SJSA1 (cell line): ENCODE results near the gene COBL. TPM values are rescaled to one million over a fixed set of nuclear protein-coding genes. Genes with fewer than 3 reads are reported as not detected.

Source experiments
- DNase-seq, 2 experiments: peaks; one replicate each; pipeline ENCODE4 v3.0.0-alpha.2; 2015 to 2020; ENCODE audit warnings: low spot score in 2 of 2, low read depth in 1 of 2
- H3K27ac ChIP-seq: fragments of 250-450 bp; sonication (Bioruptor Pico); 2 replicates; pipeline ENCODE4 v1.5.1; 2020; ENCODE audit warnings: mild to moderate bottlenecking, moderate library complexity
- H3K27me3 ChIP-seq: fragments of 250-450 bp; sonication (Bioruptor Pico); replicated peaks from 2 replicates; pipeline ENCODE4 v1.5.1; 2020; ENCODE audit warnings: mild to moderate bottlenecking, moderate library complexity
- H3K36me3 ChIP-seq: fragments of 250-450 bp; sonication (Bioruptor Pico); 2 replicates; pipeline ENCODE4 v1.5.1; 2020; ENCODE audit warnings: mild to moderate bottlenecking
- H3K4me1 ChIP-seq: fragments of 250-450 bp; sonication (Bioruptor Pico); replicated peaks from 2 replicates; pipeline ENCODE4 v1.6.1; 2021; ENCODE audit warnings: mild to moderate bottlenecking
- H3K4me3 ChIP-seq: fragments of 250-450 bp; sonication (Bioruptor Pico); 2 replicates; pipeline ENCODE4 v1.5.1; 2020; ENCODE audit warnings: mild to moderate bottlenecking
- H3K9me3 ChIP-seq: fragments of 250-450 bp; sonication (Bioruptor Pico); replicated peaks from 2 replicates; pipeline ENCODE4 v1.5.1; 2020; ENCODE audit warnings: mild to moderate bottlenecking
- total RNA-seq: library from RNA; depleted of rRNA; stranded (reverse); fragments of >200 nt; shearing (Covaris generic); gene quantifications from 2 replicates; pipeline ENCODE4 v1.2.3, GENCODE V29; 2014

The COBL gene
- total RNA-seq, 1 experiment from 2014 or later: not detected

GRCh38 chr7:51304729-51305128, 11.9 kb downstream of the COBL start:
- Histone ChIP-seq H3K36me3 (no peaks in the 10 kb centered on the region), H3K4me1 (no peaks in the 10 kb centered on the region), H3K4me3 (no peak overlapping the region), H3K27ac (no peak overlapping the region), H3K27me3 (no peaks in the 10 kb centered on the region), H3K9me3 (no peaks in the 10 kb centered on the region)
- DNase-seq: no peak

- Histone ChIP-seq H3K9me3 (no peaks in the 10 kb centered on the region), H3K27me3 (no peaks in the 10 kb centered on the region), H3K4me3 (no peak overlapping the region), H3K27ac (no peak overlapping the region), H3K36me3 (no peaks in the 10 kb centered on the region), H3K4me1 (no peaks in the 10 kb centered on the region)
- DNase-seq: no peak
Measured at GRCh38 chr7:51303142-51303525, 13.5 kb downstream of the COBL start.

- H3K27me3 ChIP-seq: no peaks in the 10 kb centered on the region
- no peaks in the 10 kb centered on the region for H3K36me3 ChIP-seq
- no peaks in the 10 kb centered on the region for H3K9me3 ChIP-seq
- H3K27ac ChIP-seq: no peak overlapping the region
- no peaks in the 10 kb centered on the region for H3K4me1 ChIP-seq
- no peak for DNase-seq
- no peak overlapping the region for H3K4me3 ChIP-seq
Measured at GRCh38 chr7:51301806-51302205, 14.8 kb downstream of the COBL start.

- Histone ChIP-seq H3K36me3 (no peaks in the 10 kb centered on the region), H3K4me3 (no peak overlapping the region), H3K27me3 (no peaks in the 10 kb centered on the region), H3K27ac (no peak overlapping the region), H3K4me1 (no peaks in the 10 kb centered on the region), H3K9me3 (no peaks in the 10 kb centered on the region)
- DNase-seq: no peak
Measured at GRCh38 chr7:51300762-51301674, 15.6 kb downstream of the COBL start.

- Histone ChIP-seq H3K36me3 (no peaks in the 10 kb centered on the region), H3K9me3 (no peaks in the 10 kb centered on the region), H3K4me3 (no peak overlapping the region), H3K27ac (no peak overlapping the region), H3K27me3 (no peaks in the 10 kb centered on the region), H3K4me1 (no peaks in the 10 kb centered on the region)
- DNase-seq: no peak
Measured at GRCh38 chr7:51299391-51300133, 17.0 kb downstream of the COBL start.

- DNase-seq: no peak
- H3K27me3 ChIP-seq: no peaks in the 10 kb centered on the region
- no peak overlapping the region for H3K4me3 ChIP-seq
- no peaks in the 10 kb centered on the region for H3K9me3 ChIP-seq
- H3K27ac ChIP-seq: no peak overlapping the region
- no peaks in the 10 kb centered on the region for H3K36me3 ChIP-seq
- no peaks in the 10 kb centered on the region for H3K4me1 ChIP-seq
Measured at GRCh38 chr7:51298912-51299311, 17.7 kb downstream of the COBL start.

- no peaks in the 10 kb centered on the region for H3K9me3 ChIP-seq
- DNase-seq: no peak
- no peak overlapping the region for H3K4me3 ChIP-seq
- H3K27me3 ChIP-seq: no peaks in the 10 kb centered on the region
- H3K27ac ChIP-seq: no peak overlapping the region
- H3K36me3 ChIP-seq: no peaks in the 10 kb centered on the region
- H3K4me1 ChIP-seq: no peaks in the 10 kb centered on the region
Measured at GRCh38 chr7:51297986-51298385, 18.6 kb downstream of the COBL start.

- H3K27me3 ChIP-seq: no peaks in the 10 kb centered on the region
- no peak overlapping the region for H3K4me3 ChIP-seq
- no peak overlapping the region for H3K27ac ChIP-seq
- H3K9me3 ChIP-seq: no peaks in the 10 kb centered on the region
- H3K36me3 ChIP-seq: no peaks in the 10 kb centered on the region
- DNase-seq: no peak
- H3K4me1 ChIP-seq: no peaks in the 10 kb centered on the region
Measured at GRCh38 chr7:51295440-51296245, 21.0 kb downstream of the COBL start.

- no peaks in the 10 kb centered on the region for H3K36me3 ChIP-seq
- no peak overlapping the region for H3K27ac ChIP-seq
- no peak for DNase-seq
- no peaks in the 10 kb centered on the region for H3K9me3 ChIP-seq
- no peaks in the 10 kb centered on the region for H3K4me1 ChIP-seq
- H3K27me3 ChIP-seq: no peaks in the 10 kb centered on the region
- no peak overlapping the region for H3K4me3 ChIP-seq
Measured at GRCh38 chr7:51292596-51292995, 24.0 kb downstream of the COBL start.

GRCh38 chr7:51290702-51291540, 25.7 kb downstream of the COBL start:
- Histone ChIP-seq H3K27me3 (no peaks in the 10 kb centered on the region), H3K27ac (no peak overlapping the region), H3K36me3 (no peaks in the 10 kb centered on the region), H3K4me1 (no peaks in the 10 kb centered on the region), H3K9me3 (no peaks in the 10 kb centered on the region), H3K4me3 (no peak overlapping the region)
- DNase-seq: no peak

- Histone ChIP-seq H3K4me1 (no peaks in the 10 kb centered on the region), H3K27me3 (no peaks in the 10 kb centered on the region), H3K27ac (no peak overlapping the region), H3K4me3 (no peak overlapping the region), H3K36me3 (no peaks in the 10 kb centered on the region), H3K9me3 (no peaks in the 10 kb centered on the region)
- DNase-seq: no peak
Measured at GRCh38 chr7:51290304-51290637, 26.3 kb downstream of the COBL start.

GRCh38 chr7:51289623-51290303, 26.8 kb downstream of the COBL start:
- no peaks in the 10 kb centered on the region for H3K4me1 ChIP-seq
- DNase-seq: no peak
- H3K36me3 ChIP-seq: no peaks in the 10 kb centered on the region
- H3K4me3 ChIP-seq: no peak overlapping the region
- H3K9me3 ChIP-seq: no peaks in the 10 kb centered on the region
- H3K27ac ChIP-seq: no peak overlapping the region
- H3K27me3 ChIP-seq: no peaks in the 10 kb centered on the region
